SK-N-SH (cell line): ENCODE data around the gene ZFP62. TPM values are rescaled to one million over a fixed set of nuclear protein-coding genes. Genes with fewer than 3 reads are reported as not detected.

Experiments
- CTCF ChIA-PET: fragments of 300-600, 350-600 bp; formaldehyde crosslinking; extraction: SDS; loops from one replicate; lab custom pipeline; 2021; lab: Yijun Ruan, JAX
- POLR2A ChIA-PET: fragments of 350-600 bp; sonication (Branson Sonifier 250); formaldehyde crosslinking; extraction: SDS; loops from one replicate; lab custom pipeline; 2020; ENCODE audit warnings: antibody characterized with exemption, inconsistent platforms; lab: Yijun Ruan, JAX
- DNase-seq: peaks from one replicate; pipeline ENCODE4 v3.0.0; 2012
- H2AFZ ChIP-seq: fragments of 200-600 bp; sonication (generic); 2 replicates; pipeline ENCODE4 v1.8.1; 2016; ENCODE audit warnings: antibody characterized with exemption, mild to moderate bottlenecking, low read depth
- H3F3A ChIP-seq: fragments of 200-600 bp; sonication (generic); replicated peaks from 2 replicates; pipeline ENCODE3; 2016; ENCODE audit warnings: antibody characterized with exemption, mild to moderate bottlenecking; ENCODE audit not compliant: insufficient read depth
- H3K27ac ChIP-seq, 2 experiments: fragments of 200-500 bp in 1 of 2; fragments of 200-600 bp in 1 of 2; sonication (Bioruptor generic) in 1 of 2; sonication (generic), shearing (Covaris generic) in 1 of 2; 2 replicates each; pipeline versions ENCODE4 v1.5.1 to v1.6.1; 2014 to 2016; ENCODE audit warnings: low read depth in 2 of 2, inconsistent platforms in 1 of 2, low read length in 1 of 2, mild to moderate bottlenecking in 1 of 2, mixed read lengths in 1 of 2
- H3K27me3 ChIP-seq: fragments of 200-600 bp; sonication (generic), shearing (Covaris generic); 2 replicates; pipeline ENCODE4 v1.6.1; 2016; ENCODE audit warnings: mixed run types; ENCODE audit not compliant: insufficient read depth
- H3K36me3 ChIP-seq, 2 experiments: fragments of 200-500 bp in 1 of 2; fragments of 200-600 bp in 1 of 2; sonication (Bioruptor generic) in 1 of 2; sonication (generic) in 1 of 2; replicated peaks in 1 of 2; 2 replicates each; pipeline versions ENCODE3 to v1.5.1; 2014 to 2016; ENCODE audit warnings: low read length in 1 of 2, mild to moderate bottlenecking in 1 of 2; ENCODE audit not compliant: insufficient read depth in 2 of 2, control insufficient read depth in 1 of 2
- H3K4me1 ChIP-seq, 2 experiments: fragments of 200-500 bp in 1 of 2; fragments of 200-600 bp in 1 of 2; sonication (Bioruptor generic) in 1 of 2; sonication (generic), shearing (Covaris generic) in 1 of 2; 2 replicates each; pipeline versions ENCODE4 v1.5.1 to v1.6.1; 2014 to 2016; ENCODE audit warnings: low read depth in 1 of 2, low read length in 1 of 2, mixed run types in 1 of 2; ENCODE audit not compliant: insufficient read depth in 2 of 2, control insufficient read depth in 1 of 2
- H3K4me2 ChIP-seq: fragments of 200-600 bp; sonication (generic), shearing (Covaris generic); 2 replicates; pipeline ENCODE4 v1.6.1; 2017; ENCODE audit warnings: mixed run types
- H3K4me3 ChIP-seq, 2 experiments: fragments of 200-500 bp in 1 of 2; fragments of 200-600 bp in 1 of 2; sonication (Bioruptor generic) in 1 of 2; sonication (generic), shearing (Covaris generic) in 1 of 2; 2 replicates each; pipeline versions ENCODE4 v1.5.1 to v1.8.1; 2014 to 2016; ENCODE audit warnings: low read depth in 2 of 2, inconsistent platforms in 1 of 2, low read length in 1 of 2, mild to moderate bottlenecking in 1 of 2, mixed read lengths in 1 of 2, moderate library complexity in 1 of 2
- H3K79me2 ChIP-seq: fragments of 200-600 bp; sonication (generic); 2 replicates; pipeline ENCODE4 v1.8.1; 2017; ENCODE audit warnings: mild to moderate bottlenecking; ENCODE audit not compliant: insufficient read depth
- H3K9ac ChIP-seq: fragments of 200-600 bp; sonication (generic); 2 replicates; pipeline ENCODE4 v1.6.1; 2017; ENCODE audit warnings: mixed run types
- H3K9me2 ChIP-seq: fragments of 200-600 bp; sonication (generic); 2 replicates; pipeline ENCODE4 v1.6.1; 2017; ENCODE audit warnings: mixed run types
- H3K9me3 ChIP-seq: fragments of 200-600 bp; sonication (generic); 2 replicates; pipeline ENCODE4 v1.6.1; 2017; ENCODE audit warnings: mixed run types, mild to moderate bottlenecking, moderate library complexity
- H4K20me1 ChIP-seq: fragments of 200-600 bp; sonication (generic); 2 replicates; pipeline ENCODE4 v1.6.1; 2017; ENCODE audit warnings: mild to moderate bottlenecking, mixed run types; ENCODE audit not compliant: insufficient read depth
- CTCF ChIP-seq: fragments of 200-600 bp; sonication (generic); IDR thresholded peaks from 2 replicates; pipeline ENCODE4 v1.6.1; 2017; ENCODE audit warnings: antibody characterized with exemption, mild to moderate bottlenecking, moderate library complexity
- EP300 ChIP-seq, 2 experiments: IDR thresholded peaks; 2 replicates each; pipeline versions ENCODE4 v1.4.0 to v1.6.1; 2012; ENCODE audit warnings: borderline replicate concordance in 1 of 2, low read depth in 1 of 2, low read length in 1 of 2
- EZH2phosphoT487 ChIP-seq: fragments of 200-600 bp; sonication (generic); IDR thresholded peaks from 2 replicates; pipeline ENCODE4 v1.6.1; 2017; ENCODE audit warnings: low read depth, mixed run types, mild to moderate bottlenecking, antibody characterized with exemption, moderate library complexity, borderline replicate concordance
- GATA2 ChIP-seq: sonication (generic); formaldehyde crosslinking; IDR thresholded peaks from 2 replicates; pipeline ENCODE4 v1.5.0; 2020; ENCODE audit warnings: mild to moderate bottlenecking, missing genetic modification reagents
- IRF3 ChIP-seq: fragments of 150-350 bp; IDR thresholded peaks from 2 replicates; pipeline ENCODE4 v1.6.1; 2016; ENCODE audit warnings: mild to moderate bottlenecking, low read depth, low read length
- MXI1 ChIP-seq: IDR thresholded peaks from 2 replicates; pipeline ENCODE4 v1.6.1; 2012; ENCODE audit warnings: mild to moderate bottlenecking, low read depth, low read length, improper control_type of control experiment
- PBX3 ChIP-seq: IDR thresholded peaks from 2 replicates; pipeline ENCODE4; 2012
- RCOR1 ChIP-seq: fragments of 150-350 bp; IDR thresholded peaks from 2 replicates; pipeline ENCODE4 v1.6.1; 2017; ENCODE audit warnings: antibody characterized with exemption, low read length
- REST ChIP-seq: IDR thresholded peaks from 2 replicates; pipeline ENCODE4 v1.6.1; 2012; ENCODE audit warnings: mild to moderate bottlenecking, low read depth, low read length, moderate library complexity
- RXRA ChIP-seq: IDR thresholded peaks from 2 replicates; pipeline ENCODE4 v1.4.0; 2012; ENCODE audit warnings: low read depth, mild to moderate bottlenecking, borderline replicate concordance
- SIN3A ChIP-seq: IDR thresholded peaks from 2 replicates; pipeline ENCODE4 v1.6.1; 2012; ENCODE audit warnings: low read depth, mild to moderate bottlenecking, low read length, moderate library complexity, borderline replicate concordance
- SMC3 ChIP-seq: IDR thresholded peaks from 2 replicates; pipeline ENCODE4 v1.6.1; 2012; ENCODE audit warnings: low read depth, low read length, improper control_type of control experiment
- TCF12 ChIP-seq: IDR thresholded peaks from 2 replicates; pipeline ENCODE4 v1.4.0; 2012
- TEAD4 ChIP-seq: IDR thresholded peaks from 2 replicates; pipeline ENCODE4 v1.4.0; 2012; ENCODE audit warnings: mild to moderate bottlenecking, borderline replicate concordance; ENCODE audit not compliant: insufficient read depth
- USF2 ChIP-seq: fragments of 150-350 bp; IDR thresholded peaks from 2 replicates; pipeline ENCODE4 v1.6.1; 2017; ENCODE audit warnings: antibody characterized with exemption, low read length, low read depth, borderline replicate concordance
- WGBS: methylation state at CpG from one replicate; pipeline ENCODE4 v1.1.6; 2017; ENCODE audit warnings: low lambda C conversion rate; 5-methylcytosine and 5-hydroxymethylcytosine counted together
- polyA plus RNA-seq, 3 experiments: library from polyadenylated mRNA; depleted of rRNA; stranded (reverse); fragments of >200 nt; gene quantifications; 2 replicates each; pipeline ENCODE4 v1.2.3, GENCODE V29; 2012

ZFP62 gene
- polyA plus RNA-seq, 1 of the 3 experiments (the other 2 are of a cell fraction) = 6.0 TPM

GRCh38 chr5:180848878-180849277, 12.2 kb downstream of the ZFP62 start:
- POLR2A ChIA-PET = no interaction called here
- peaks cover 13% of the 10 kb centered on the region; the same call in 1 of the 2 replicates for H3K9me3 ChIP-seq

GRCh38 chr5:180848265-180848664, 12.8 kb downstream of the ZFP62 start:
- no peaks in the 10 kb centered on the region for H3K9me2 ChIP-seq
- H3K4me3 ChIP-seq = no peak overlapping the region; a peak in 1 of 4 replicates
- peaks cover 16% of the 10 kb centered on the region; the same call in 1 of the 2 replicates for H3K79me2 ChIP-seq
- WGBS = 100% methylated on average over 1 of the region's 1 CpG
- H3K9ac ChIP-seq = no peak overlapping the region
- no peaks in the 10 kb centered on the region for H3F3A ChIP-seq
- no peak for DNase-seq
- H3K27me3 ChIP-seq = no peaks in the 10 kb centered on the region
- H4K20me1 ChIP-seq = no peaks in the 10 kb centered on the region
- H3K27ac ChIP-seq = no peak overlapping the region
- H3K4me1 ChIP-seq = no peaks in the 10 kb centered on the region
- POLR2A ChIA-PET = no interaction called here
- H2AFZ ChIP-seq = no peak overlapping the region
- H3K4me2 ChIP-seq = no peak overlapping the region
- CTCF ChIA-PET = interaction anchor here (1.7 kb wide), 2 partner anchors 33 to 64 kb away, joined by 3 to 4 read pairs; no protein-coding TSS in a partner anchor
- H3K9me3 ChIP-seq = peaks cover 13% of the 10 kb centered on the region; the same call in 1 of the 2 replicates
- peaks cover 45 to 49% of the 10 kb centered on the region in 2 experiments for H3K36me3 ChIP-seq
- TF ChIP-seq USF2 (no peak), TCF12 (no peak), RXRA (no peak), MXI1 (no peak), GATA2 (no peak), EP300 (IDR thresholded peaks at IDR 0.05; ENCODE audit: borderline replicate concordance in 1 of 2, low read depth in 1 of 2, low read length in 1 of 2) (no peak), PBX3 (no peak), SIN3A (no peak), TEAD4 (no peak), IRF3 (no peak), RCOR1 (no peak), REST (no peak), EZH2phosphoT487 (no peak)

More at GRCh38 chr5:180848878-180849277, 12.2 kb downstream of the ZFP62 start:
- no peak for DNase-seq
- Histone ChIP-seq H3K4me3 (no peak overlapping the region; a peak in 1 of 4 replicates), H3K79me2 (peaks cover 17% of the 10 kb centered on the region), H4K20me1 (no peaks in the 10 kb centered on the region), H3K9ac (no peak overlapping the region), H3K4me2 (no peak overlapping the region), H3K27ac (no peak overlapping the region), H3K4me1 (no peaks in the 10 kb centered on the region), H3K9me2 (no peaks in the 10 kb centered on the region), H3K36me3 (peaks cover 45 to 53% of the 10 kb centered on the region in 2 experiments), H3K27me3 (no peaks in the 10 kb centered on the region), H2AFZ (no peak overlapping the region), H3F3A (no peaks in the 10 kb centered on the region)
- CTCF ChIA-PET = interaction anchor here (1.7 kb wide), 2 partner anchors 34 to 64 kb away, joined by 3 to 4 read pairs; no protein-coding TSS in a partner anchor
- 87% methylated on average over 1 of the region's 1 CpG for WGBS
- TF ChIP-seq CTCF (0 out of 2 replicates have a peak, but pooled peaks have one; percentile 8), SMC3 (no peak)
